SH-SY5Y (cell line): Measurements from ENCODE around the gene BHLHE41.

Experiments used
- GATA2 ChIP-seq: IDR thresholded peaks from 2 replicates; pipeline ENCODE4 v1.6.1; 2011; ENCODE audit warnings: mild to moderate bottlenecking, low read depth, low read length
- GATA3 ChIP-seq: IDR thresholded peaks from 2 replicates; pipeline ENCODE4 v1.6.1; 2011; ENCODE audit warnings: low read depth, mild to moderate bottlenecking, low read length, moderate library complexity

DNA sequence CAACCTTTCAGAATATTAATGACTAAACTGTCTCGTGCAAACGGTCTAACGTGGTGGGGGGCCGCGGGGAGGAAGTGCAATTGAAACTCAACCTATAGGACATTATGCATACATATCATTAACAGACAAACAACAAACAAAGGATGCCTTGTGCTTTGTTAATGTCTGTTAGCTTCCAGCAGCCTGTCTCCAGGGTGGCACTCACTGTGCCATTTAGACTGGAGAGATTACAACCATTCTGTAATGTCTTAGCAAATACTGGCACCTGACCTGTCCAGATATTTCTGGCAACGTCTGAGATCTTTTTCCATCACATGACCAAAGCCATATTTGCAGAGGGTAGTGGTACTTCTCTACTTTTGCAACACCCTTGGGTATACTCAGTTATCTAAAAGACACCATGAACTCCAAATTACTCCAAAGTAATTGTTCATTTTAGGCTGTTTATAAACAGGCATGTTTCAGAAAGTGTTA, 11.6 kb downstream of the BHLHE41 start:
- TF ChIP-seq GATA2: no peak
- no peak for TF ChIP-seq GATA3
